ENCODE data around the gene P3H2. TPM values are rescaled to one million over a fixed set of nuclear protein-coding genes. Genes with fewer than 3 reads are reported as not detected.

Gene P3H2
- total and polyA plus RNA-seq, 2 experiments from 2014 or later, result 56.7 to 56.8 TPM

GRCh38 chr3:190101320-190102011 lies 19.2 kb downstream of the P3H2 start:
- Histone ChIP-seq H3K4me1 (ENCODE audit: low read depth) (peaks cover 49% of the 10 kb centered on the region), H3K36me3 (no peaks in the 10 kb centered on the region), H3K27ac (peak overlapping the region; percentile 83), H3K9me3 (ENCODE audit: low read depth) (no peaks in the 10 kb centered on the region), H3K27me3 (no peaks in the 10 kb centered on the region), H3K4me3 (no peak overlapping the region)
- peak in 1 of 2 donors; percentile 84 for DNase-seq (ENCODE audit: low read depth in 1 of 2, low spot score in 1 of 2)
- TF ChIP-seq, protein P1, sequence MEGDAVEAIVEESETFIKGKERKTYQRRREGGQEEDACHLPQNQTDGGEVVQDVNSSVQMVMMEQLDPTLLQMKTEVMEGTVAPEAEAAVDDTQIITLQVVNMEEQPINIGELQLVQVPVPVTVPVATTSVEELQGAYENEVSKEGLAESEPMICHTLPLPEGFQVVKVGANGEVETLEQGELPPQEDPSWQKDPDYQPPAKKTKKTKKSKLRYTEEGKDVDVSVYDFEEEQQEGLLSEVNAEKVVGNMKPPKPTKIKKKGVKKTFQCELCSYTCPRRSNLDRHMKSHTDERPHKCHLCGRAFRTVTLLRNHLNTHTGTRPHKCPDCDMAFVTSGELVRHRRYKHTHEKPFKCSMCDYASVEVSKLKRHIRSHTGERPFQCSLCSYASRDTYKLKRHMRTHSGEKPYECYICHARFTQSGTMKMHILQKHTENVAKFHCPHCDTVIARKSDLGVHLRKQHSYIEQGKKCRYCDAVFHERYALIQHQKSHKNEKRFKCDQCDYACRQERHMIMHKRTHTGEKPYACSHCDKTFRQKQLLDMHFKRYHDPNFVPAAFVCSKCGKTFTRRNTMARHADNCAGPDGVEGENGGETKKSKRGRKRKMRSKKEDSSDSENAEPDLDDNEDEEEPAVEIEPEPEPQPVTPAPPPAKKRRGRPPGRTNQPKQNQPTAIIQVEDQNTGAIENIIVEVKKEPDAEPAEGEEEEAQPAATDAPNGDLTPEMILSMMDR (IDR thresholded peaks at IDR 0.05; ENCODE audit: low read depth, low read length), result no peak

GRCh38 chr3:190099099-190099498 lies 21.6 kb downstream of the P3H2 start:
- Histone ChIP-seq H3K36me3 (no peaks in the 10 kb centered on the region), H3K27me3 (no peaks in the 10 kb centered on the region), H3K4me3 (no peak overlapping the region), H3K4me1 (ENCODE audit: low read depth) (peaks cover 55% of the 10 kb centered on the region), H3K27ac (no peak overlapping the region), H3K9me3 (ENCODE audit: low read depth) (no peaks in the 10 kb centered on the region)
- TF ChIP-seq, protein P1 (IDR thresholded peaks at IDR 0.05; ENCODE audit: low read depth, low read length), result no peak
- DNase-seq (ENCODE audit: low read depth in 1 of 2, low spot score in 1 of 2), result no peak

- H3K4me3 ChIP-seq, result no peak overlapping the region
- peak overlapping the region; percentile 79 for H3K27ac ChIP-seq
- TF ChIP-seq, protein P1 (IDR thresholded peaks at IDR 0.05; ENCODE audit: low read depth, low read length), result no peak
- H3K27me3 ChIP-seq, result no peaks in the 10 kb centered on the region
- DNase-seq (ENCODE audit: low read depth in 1 of 2, low spot score in 1 of 2), result peak; percentile 46 to 58
- H3K9me3 ChIP-seq (ENCODE audit: low read depth), result no peaks in the 10 kb centered on the region
- no peaks in the 10 kb centered on the region for H3K36me3 ChIP-seq
- H3K4me1 ChIP-seq (ENCODE audit: low read depth), result peaks cover 56% of the 10 kb centered on the region
Measured at GRCh38 chr3:190097617-190098016, 23.1 kb downstream of the P3H2 start.

DNA sequence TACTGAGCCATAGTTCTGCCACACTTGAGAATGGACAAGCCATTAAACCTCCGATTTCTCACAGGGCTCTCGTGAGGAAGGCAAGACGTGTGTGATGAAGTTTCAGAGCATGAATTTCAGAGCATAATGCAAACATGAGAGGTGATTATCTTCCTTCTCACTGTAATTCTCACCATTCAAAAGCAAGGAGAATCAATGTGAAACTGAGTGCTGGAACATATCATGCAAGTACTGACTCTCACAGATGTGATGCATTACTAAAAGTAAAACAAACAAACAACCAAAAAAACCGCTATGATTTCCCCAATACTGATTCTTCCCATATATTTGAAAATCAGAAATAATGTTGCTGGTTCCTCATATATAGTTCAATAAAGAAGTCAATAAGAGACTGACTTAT lies 23.7 kb downstream of the P3H2 start:
- TF ChIP-seq, protein P1 (IDR thresholded peaks at IDR 0.05; ENCODE audit: low read depth, low read length), result no peak
- Histone ChIP-seq H3K27ac (peak overlapping the region; percentile 79), H3K36me3 (no peaks in the 10 kb centered on the region), H3K4me3 (no peak overlapping the region), H3K9me3 (ENCODE audit: low read depth) (no peaks in the 10 kb centered on the region), H3K4me1 (ENCODE audit: low read depth) (peaks cover 54% of the 10 kb centered on the region), H3K27me3 (no peaks in the 10 kb centered on the region)
- no peak for DNase-seq (ENCODE audit: low read depth in 1 of 2, low spot score in 1 of 2)

DNA sequence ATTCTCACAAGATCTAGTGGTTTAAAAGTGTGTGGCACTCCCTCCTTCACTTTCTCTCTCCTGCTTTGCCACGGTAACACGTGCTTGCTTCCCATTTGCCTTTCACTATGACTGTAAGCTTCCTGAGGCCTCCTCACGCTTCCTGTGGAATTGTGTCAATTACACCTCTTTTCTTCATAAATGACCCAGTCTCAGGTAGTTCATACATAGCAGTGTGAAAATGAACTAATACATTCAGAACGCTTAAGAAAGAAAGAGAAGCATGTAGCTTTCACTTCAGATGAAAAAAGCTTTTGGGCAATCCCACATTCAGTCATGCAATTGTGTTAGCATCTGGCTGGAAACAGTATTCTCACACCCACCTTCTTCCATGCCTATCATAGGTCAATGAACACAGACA lies 24.4 kb downstream of the P3H2 start:
- H3K9me3 ChIP-seq (ENCODE audit: low read depth), result no peaks in the 10 kb centered on the region
- TF ChIP-seq, protein P1 (IDR thresholded peaks at IDR 0.05; ENCODE audit: low read depth, low read length), result no peak

More for the DNA sequence above, 24.4 kb downstream of the P3H2 start:
- no peaks in the 10 kb centered on the region for H3K27me3 ChIP-seq
- no peaks in the 10 kb centered on the region for H3K36me3 ChIP-seq
- no peak for DNase-seq (ENCODE audit: low read depth in 1 of 2, low spot score in 1 of 2)
- H3K4me3 ChIP-seq, result no peak overlapping the region
- peaks cover 47% of the 10 kb centered on the region for H3K4me1 ChIP-seq (ENCODE audit: low read depth)
- H3K27ac ChIP-seq, result peak overlapping the region; percentile 47

All from cardiac muscle cell (in vitro differentiated cells and primary cell).